Keratinocyte (primary cell): ENCODE results near the gene LRP10. TPM values are rescaled to one million over a fixed set of nuclear protein-coding genes. Genes with fewer than 3 reads are reported as not detected.
A peak's percentile ranks its signal among the peaks of the same experiment; 100 is the strongest.

Experiments
- DNase-seq: peaks from one replicate; pipeline ENCODE4 v3.0.0-alpha.2; 2011; ENCODE audit warnings: low read depth, missing footprints, low spot score
- FAIRE-seq: peaks from 2 replicates; lab custom pipeline; 2011; peaks lifted over from hg19 to GRCh38; lab: Jason Lieb, UNC
- H2AFZ ChIP-seq: 2 replicates; pipeline ENCODE4 v1.6.0; 2012; ENCODE audit warnings: low read length, control low read depth, inconsistent platforms; ENCODE audit not compliant: control insufficient read depth
- H3K27ac ChIP-seq: 2 replicates; pipeline ENCODE4 v1.5.1; 2011; ENCODE audit warnings: low read length; ENCODE audit not compliant: control insufficient read depth, insufficient read depth
- H3K27me3 ChIP-seq: 3 replicates; pipeline ENCODE4 v1.6.0; 2011; ENCODE audit warnings: low read length; ENCODE audit not compliant: control insufficient read depth, insufficient read depth; ENCODE audit errors: extremely low read depth
- H3K36me3 ChIP-seq, 2 experiments: 2 replicates in 1 of 2; 3 replicates in 1 of 2; pipeline ENCODE4 v1.5.1; 2011; ENCODE audit warnings: low read length in 2 of 2, mild to moderate bottlenecking in 1 of 2; ENCODE audit not compliant: control insufficient read depth in 2 of 2, insufficient read depth in 2 of 2; ENCODE audit errors: extremely low read depth in 1 of 2
- H3K4me1 ChIP-seq: 3 replicates; pipeline ENCODE4 v1.5.1; 2011; ENCODE audit warnings: low read length; ENCODE audit not compliant: control insufficient read depth, insufficient read depth; ENCODE audit errors: extremely low read depth
- H3K4me2 ChIP-seq: 3 replicates; pipeline ENCODE4 v1.6.0; 2011; ENCODE audit warnings: low read depth, low read length; ENCODE audit not compliant: control insufficient read depth, insufficient read depth; ENCODE audit errors: extremely low read depth
- H3K4me3 ChIP-seq, 3 experiments: fragments of 200-600 bp in 1 of 3; sonication (generic) in 1 of 3; 2 replicates in 2 of 3; 3 replicates in 1 of 3; pipeline ENCODE4 v1.5.1; 2011 to 2016; ENCODE audit warnings: low read length in 3 of 3, mild to moderate bottlenecking in 3 of 3, control low read depth in 2 of 3, inconsistent platforms in 1 of 3, low read depth in 1 of 3, mixed read lengths in 1 of 3, mixed run types in 1 of 3, moderate library complexity in 1 of 3; ENCODE audit not compliant: control insufficient read depth in 2 of 3, insufficient read depth in 2 of 3; ENCODE audit errors: extremely low read depth in 1 of 3
- H3K79me2 ChIP-seq: 2 replicates; pipeline ENCODE4 v1.6.0; 2012; ENCODE audit warnings: low read length; ENCODE audit not compliant: control insufficient read depth, insufficient read depth
- H3K9ac ChIP-seq: 3 replicates; pipeline ENCODE4 v1.6.0; 2011; ENCODE audit warnings: low read length; ENCODE audit not compliant: control insufficient read depth, insufficient read depth; ENCODE audit errors: extremely low read depth
- H3K9me1 ChIP-seq: 3 replicates; pipeline ENCODE4 v1.6.0; 2011; ENCODE audit warnings: low read length; ENCODE audit not compliant: control insufficient read depth, insufficient read depth; ENCODE audit errors: extremely low read depth
- H3K9me3 ChIP-seq: 2 replicates; pipeline ENCODE4 v1.5.1; 2012; ENCODE audit warnings: low read depth, low read length; ENCODE audit not compliant: control insufficient read depth
- H4K20me1 ChIP-seq: 3 replicates; pipeline ENCODE4 v1.6.0; 2011; ENCODE audit warnings: low read length; ENCODE audit not compliant: control insufficient read depth, insufficient read depth; ENCODE audit errors: extremely low read depth
- EZH2 ChIP-seq: IDR thresholded peaks from one replicate; pipeline ENCODE4 v1.6.1; 2012; ENCODE audit warnings: inconsistent platforms, mild to moderate bottlenecking, low read length, moderate library complexity
- dilution Hi-C: fragments of 300-500 bp; cut with MboI; formaldehyde crosslinking; loops from one replicate; pipeline ENCODE4 v1.7.0; 2020; ENCODE audit warnings: low sequenced_read_pairs; ENCODE audit not compliant: extremely low pct_ligation_motif_present
- polyA minus RNA-seq, 3 experiments: library from RNA; depleted of rRNA, polyadenylated mRNA; stranded (reverse); fragments of >200 nt; gene quantifications; 1 replicate in 1 of 3; 2 replicates in 1 of 3; 3 replicates in 1 of 3; pipeline ENCODE4 v1.2.3, GENCODE V29; 2011
- polyA plus RNA-seq, 5 experiments: library from polyadenylated mRNA; depleted of rRNA in 3 of 5; stranded (reverse) in 3 of 5; stranded (forward) in 1 of 5; unstranded in 1 of 5; fragments of >200 nt; gene quantifications; 1 replicate in 1 of 5; 2 replicates in 3 of 5; 3 replicates in 1 of 5; pipeline versions ENCODE4 v1.2.1 to v1.2.3, GENCODE V29; 2011 to 2012; ENCODE audit warnings: missing spikeins in 2 of 5, low read depth in 1 of 5, low replicate concordance in 1 of 5
- TF ChIP-seq, protein P1 (sequence below), 3 experiments: IDR thresholded peaks in 1 of 3; conservative IDR thresholded peaks in 1 of 3; optimal IDR thresholded peaks in 1 of 3; 2 replicates in 2 of 3; 3 replicates in 1 of 3; pipeline versions ENCODE3 to v1.5.1; 2011; ENCODE audit warnings: low read length in 3 of 3, mild to moderate bottlenecking in 3 of 3, moderate library complexity in 2 of 3, control low read depth in 1 of 3, inconsistent platforms in 1 of 3; ENCODE audit not compliant: insufficient read depth in 2 of 3; ENCODE audit errors: extremely low read depth in 1 of 3

Gene LRP10, protein sequence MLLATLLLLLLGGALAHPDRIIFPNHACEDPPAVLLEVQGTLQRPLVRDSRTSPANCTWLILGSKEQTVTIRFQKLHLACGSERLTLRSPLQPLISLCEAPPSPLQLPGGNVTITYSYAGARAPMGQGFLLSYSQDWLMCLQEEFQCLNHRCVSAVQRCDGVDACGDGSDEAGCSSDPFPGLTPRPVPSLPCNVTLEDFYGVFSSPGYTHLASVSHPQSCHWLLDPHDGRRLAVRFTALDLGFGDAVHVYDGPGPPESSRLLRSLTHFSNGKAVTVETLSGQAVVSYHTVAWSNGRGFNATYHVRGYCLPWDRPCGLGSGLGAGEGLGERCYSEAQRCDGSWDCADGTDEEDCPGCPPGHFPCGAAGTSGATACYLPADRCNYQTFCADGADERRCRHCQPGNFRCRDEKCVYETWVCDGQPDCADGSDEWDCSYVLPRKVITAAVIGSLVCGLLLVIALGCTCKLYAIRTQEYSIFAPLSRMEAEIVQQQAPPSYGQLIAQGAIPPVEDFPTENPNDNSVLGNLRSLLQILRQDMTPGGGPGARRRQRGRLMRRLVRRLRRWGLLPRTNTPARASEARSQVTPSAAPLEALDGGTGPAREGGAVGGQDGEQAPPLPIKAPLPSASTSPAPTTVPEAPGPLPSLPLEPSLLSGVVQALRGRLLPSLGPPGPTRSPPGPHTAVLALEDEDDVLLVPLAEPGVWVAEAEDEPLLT
- 36.7 to 79.4 TPM (median 62.5 TPM) in 3 replicates for polyA plus RNA-seq
- polyA plus RNA-seq (2011; ENCODE audit: low read depth): 43.9 TPM
- polyA plus RNA-seq (2011; cell fraction: cytosol; rRNA removed): 44.1 and 73.2 TPM in 2 replicates
- polyA plus RNA-seq (2011; cell fraction: nucleus; rRNA removed): 131 and 159 TPM in 2 replicates
- 95.0 and 106 TPM in 2 replicates for polyA plus RNA-seq (2012; ENCODE audit: low replicate concordance)
- polyA minus RNA-seq: 110 to 463 TPM (median 142 TPM) in 3 replicates
- 143 TPM for polyA minus RNA-seq (2011; cell fraction: cytosol; rRNA and poly(A)+ RNA removed)
- polyA minus RNA-seq (2011; cell fraction: nucleus; rRNA and poly(A)+ RNA removed): 194 and 209 TPM in 2 replicates

DNA sequence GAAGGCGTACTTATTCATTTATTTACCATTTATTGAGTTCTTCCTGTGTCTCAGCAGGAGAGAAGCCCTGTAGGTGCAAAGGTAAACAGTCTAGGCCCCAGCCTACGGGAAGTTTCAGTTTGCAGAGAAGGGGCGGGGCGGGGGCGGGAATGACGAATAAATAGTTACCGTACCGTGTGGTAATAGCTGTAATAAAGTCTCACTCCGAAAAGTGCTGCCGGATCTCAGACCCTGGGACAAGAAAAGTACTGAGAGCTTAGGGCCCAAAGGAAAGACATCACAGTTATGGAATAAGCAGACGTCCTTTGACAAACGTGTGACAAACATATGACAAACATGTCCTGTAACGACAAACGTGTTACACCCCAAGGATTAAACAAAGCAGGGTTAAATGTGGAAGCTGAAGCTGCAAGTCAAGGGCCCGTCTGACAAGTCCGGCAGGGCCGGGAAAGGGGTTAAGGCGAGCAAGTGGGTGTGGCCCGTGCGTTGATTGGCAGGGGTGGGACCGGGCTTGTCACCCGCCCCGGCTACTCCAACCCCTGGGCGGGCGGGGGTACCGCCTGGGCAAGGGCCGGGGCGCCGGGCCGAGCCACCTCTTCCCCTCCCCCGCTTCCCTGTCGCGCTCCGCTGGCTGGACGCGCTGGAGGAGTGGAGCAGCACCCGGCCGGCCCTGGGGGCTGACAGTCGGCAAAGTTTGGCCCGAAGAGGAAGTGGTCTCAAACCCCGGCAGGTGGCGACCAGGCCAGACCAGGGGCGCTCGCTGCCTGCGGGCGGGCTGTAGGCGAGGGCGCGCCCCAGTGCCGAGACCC is at the start of gene LRP10:
Gene LRP10, plus strand, starts transcription at position 517 of the 809 bp plus-strand sequence. CDS start 564 bp downstream, outside the sequence.
- H3K27ac ChIP-seq: peak within 1 kb of the TSS; percentile 93
- H3K4me2 ChIP-seq: peak within 1 kb of the TSS; percentile 99
- H3K36me3 ChIP-seq: peaks cover 24 to 25% of the 10 kb centered on the region in 2 experiments
- H3K27me3 ChIP-seq: no peaks in the 10 kb centered on the region
- no peak for TF ChIP-seq EZH2
- TF ChIP-seq, protein P1, sequence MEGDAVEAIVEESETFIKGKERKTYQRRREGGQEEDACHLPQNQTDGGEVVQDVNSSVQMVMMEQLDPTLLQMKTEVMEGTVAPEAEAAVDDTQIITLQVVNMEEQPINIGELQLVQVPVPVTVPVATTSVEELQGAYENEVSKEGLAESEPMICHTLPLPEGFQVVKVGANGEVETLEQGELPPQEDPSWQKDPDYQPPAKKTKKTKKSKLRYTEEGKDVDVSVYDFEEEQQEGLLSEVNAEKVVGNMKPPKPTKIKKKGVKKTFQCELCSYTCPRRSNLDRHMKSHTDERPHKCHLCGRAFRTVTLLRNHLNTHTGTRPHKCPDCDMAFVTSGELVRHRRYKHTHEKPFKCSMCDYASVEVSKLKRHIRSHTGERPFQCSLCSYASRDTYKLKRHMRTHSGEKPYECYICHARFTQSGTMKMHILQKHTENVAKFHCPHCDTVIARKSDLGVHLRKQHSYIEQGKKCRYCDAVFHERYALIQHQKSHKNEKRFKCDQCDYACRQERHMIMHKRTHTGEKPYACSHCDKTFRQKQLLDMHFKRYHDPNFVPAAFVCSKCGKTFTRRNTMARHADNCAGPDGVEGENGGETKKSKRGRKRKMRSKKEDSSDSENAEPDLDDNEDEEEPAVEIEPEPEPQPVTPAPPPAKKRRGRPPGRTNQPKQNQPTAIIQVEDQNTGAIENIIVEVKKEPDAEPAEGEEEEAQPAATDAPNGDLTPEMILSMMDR (optimal IDR thresholded peaks at IDR 0.05 in 1 of 3, IDR thresholded peaks at IDR 0.05 in 1 of 3, conservative IDR thresholded peaks at IDR 0.05 in 1 of 3; ENCODE audit: extremely low read depth in 1 of 3, insufficient read depth in 2 of 3, low read length in 3 of 3): no peak
- no peaks in the 10 kb centered on the region for H3K9me1 ChIP-seq
- H3K4me1 ChIP-seq: peaks cover 20% of the 10 kb centered on the region
- FAIRE-seq (no peak), DNase-seq (no peak)
- peak within 1 kb of the TSS; percentile 85 for H3K9ac ChIP-seq
- peaks cover 25% of the 10 kb centered on the region for H3K79me2 ChIP-seq
- H4K20me1 ChIP-seq: no peaks in the 10 kb centered on the region
- no peaks in the 10 kb centered on the region for H3K9me3 ChIP-seq
- dilution Hi-C loops: no loop called here
- peak within 1 kb of the TSS; percentile 92 for H2AFZ ChIP-seq
- peak within 1 kb of the TSS; percentile 88 to 96 (median 95) for H3K4me3 ChIP-seq

DNA sequence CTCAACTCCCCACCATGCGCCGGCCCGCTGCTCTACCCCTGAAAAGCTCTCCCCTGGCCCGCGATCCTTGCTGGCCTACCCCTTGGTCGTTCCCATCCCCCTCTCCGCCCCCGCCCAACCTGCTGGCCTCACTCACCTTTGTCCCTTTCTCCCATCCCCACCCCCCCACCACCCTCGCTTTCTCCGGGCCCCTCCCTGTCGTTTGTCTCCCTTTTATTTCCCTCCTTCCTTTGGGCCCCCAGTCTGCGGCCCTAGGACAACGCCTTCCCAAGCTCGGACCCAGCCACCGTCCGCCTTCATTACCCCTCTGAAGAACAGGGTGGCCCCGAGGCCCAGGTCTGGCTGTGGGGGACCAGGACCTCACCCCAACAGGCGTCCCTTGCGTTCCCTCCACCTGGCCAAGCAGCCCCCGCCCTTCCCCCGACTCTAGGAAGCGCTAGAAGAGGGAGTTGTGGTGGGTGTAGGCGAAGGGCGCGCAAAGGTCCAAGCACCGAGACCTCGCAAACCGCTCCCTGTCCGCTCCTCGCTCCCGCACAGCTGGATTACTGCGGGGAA is 49.4 kb upstream of the LRP10 start:
- Histone ChIP-seq H3K27ac (no peak overlapping the region), H2AFZ (no peak overlapping the region), H3K79me2 (no peaks in the 10 kb centered on the region), H3K4me3 (no peak overlapping the region), H3K9ac (no peak overlapping the region), H3K9me1 (no peaks in the 10 kb centered on the region), H3K4me2 (peak overlapping the region; percentile 48), H3K36me3 (no peaks in the 10 kb centered on the region), H3K9me3 (no peaks in the 10 kb centered on the region), H4K20me1 (no peaks in the 10 kb centered on the region), H3K27me3 (no peaks in the 10 kb centered on the region), H3K4me1 (peaks cover 25% of the 10 kb centered on the region)
- DNase-seq (no peak), FAIRE-seq (no peak)
- TF ChIP-seq EZH2: no peak
- TF ChIP-seq, protein P1 (optimal IDR thresholded peaks at IDR 0.05 in 1 of 3, IDR thresholded peaks at IDR 0.05 in 1 of 3, conservative IDR thresholded peaks at IDR 0.05 in 1 of 3; ENCODE audit: extremely low read depth in 1 of 3, insufficient read depth in 2 of 3, low read length in 3 of 3): no peak
- dilution Hi-C loops: no loop called here
